RWPE2 (cell line): ENCODE results near the gene WDR89.

Source experiments
- ATAC-seq: fragments of 200-7000 bp; cut with Tn5 transposase; 3 replicates; pipeline ENCODE4 v1.9.1; 2021; ENCODE audit warnings: low read depth
- DNase-seq: peaks from one replicate; pipeline ENCODE4 v3.0.0-alpha.2; 2020; ENCODE audit warnings: low spot score
- H3K27ac ChIP-seq: fragments of 450-650 bp; 2 replicates; pipeline ENCODE4 v1.5.1; 2017; ENCODE audit warnings: mild to moderate bottlenecking; ENCODE audit not compliant: poor library complexity, severe bottlenecking
- H3K27me3 ChIP-seq: fragments of 250-450 bp; sonication (Bioruptor Pico); 2 replicates; pipeline ENCODE4 v1.5.1; 2021; ENCODE audit warnings: mild to moderate bottlenecking, moderate library complexity; ENCODE audit not compliant: insufficient read depth, poor library complexity, severe bottlenecking
- H3K36me3 ChIP-seq: fragments of 250-450 bp; sonication (Bioruptor Pico); 2 replicates; pipeline ENCODE4 v1.5.1; 2020; ENCODE audit warnings: low read depth, mild to moderate bottlenecking, moderate library complexity
- H3K4me1 ChIP-seq: fragments of 250-450 bp; sonication (Bioruptor Pico); 2 replicates; pipeline ENCODE4 v1.5.1; 2021; ENCODE audit warnings: mild to moderate bottlenecking, moderate library complexity; ENCODE audit not compliant: insufficient read depth, poor library complexity, severe bottlenecking
- H3K4me3 ChIP-seq: fragments of 250-450 bp; sonication (Bioruptor Pico); 2 replicates; pipeline ENCODE4 v1.5.1; 2021; ENCODE audit warnings: mild to moderate bottlenecking, moderate library complexity; ENCODE audit not compliant: severe bottlenecking
- H3K9me3 ChIP-seq: fragments of 250-450 bp; sonication (Bioruptor Pico); 2 replicates; pipeline ENCODE4 v1.5.1; 2021; ENCODE audit warnings: mild to moderate bottlenecking, moderate library complexity; ENCODE audit not compliant: severe bottlenecking
- TF ChIP-seq, protein P1 (sequence below): fragments of 450-650 bp; IDR thresholded peaks from one replicate; pipeline ENCODE4 v1.5.1; 2017; ENCODE audit warnings: mild to moderate bottlenecking, moderate library complexity; ENCODE audit not compliant: poor library complexity, severe bottlenecking

The WDR89 gene

DNA sequence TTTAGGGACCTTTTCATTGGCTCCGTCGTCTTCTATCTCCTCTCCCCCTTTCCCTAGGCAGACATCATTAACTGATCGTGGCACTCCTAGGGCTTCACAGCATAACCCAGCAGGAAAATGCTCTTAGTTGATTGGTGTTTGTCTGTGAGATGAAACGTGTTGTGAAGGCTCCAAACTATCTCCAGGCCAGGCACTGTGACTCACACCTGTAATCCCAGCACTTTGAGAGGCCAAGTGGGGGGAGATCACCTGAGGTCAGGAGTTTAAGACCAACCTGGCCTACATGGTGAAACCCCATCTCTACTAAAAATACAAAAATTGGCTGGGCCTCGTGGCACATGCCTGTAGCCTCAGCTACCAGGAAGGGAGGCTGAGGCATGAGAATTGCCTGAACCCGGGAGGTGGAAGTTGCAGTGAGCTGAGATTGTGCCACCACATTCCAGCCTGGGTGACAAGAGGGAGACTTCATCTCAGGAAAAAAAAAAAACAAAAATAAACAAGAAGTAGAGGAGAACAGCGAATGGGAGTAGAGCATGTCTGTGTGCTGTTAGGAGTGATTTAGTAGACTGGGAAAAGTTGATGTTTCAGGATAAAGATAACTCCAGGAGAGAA lies 32.3 kb upstream of the WDR89 start:
- TF ChIP-seq, protein P1, sequence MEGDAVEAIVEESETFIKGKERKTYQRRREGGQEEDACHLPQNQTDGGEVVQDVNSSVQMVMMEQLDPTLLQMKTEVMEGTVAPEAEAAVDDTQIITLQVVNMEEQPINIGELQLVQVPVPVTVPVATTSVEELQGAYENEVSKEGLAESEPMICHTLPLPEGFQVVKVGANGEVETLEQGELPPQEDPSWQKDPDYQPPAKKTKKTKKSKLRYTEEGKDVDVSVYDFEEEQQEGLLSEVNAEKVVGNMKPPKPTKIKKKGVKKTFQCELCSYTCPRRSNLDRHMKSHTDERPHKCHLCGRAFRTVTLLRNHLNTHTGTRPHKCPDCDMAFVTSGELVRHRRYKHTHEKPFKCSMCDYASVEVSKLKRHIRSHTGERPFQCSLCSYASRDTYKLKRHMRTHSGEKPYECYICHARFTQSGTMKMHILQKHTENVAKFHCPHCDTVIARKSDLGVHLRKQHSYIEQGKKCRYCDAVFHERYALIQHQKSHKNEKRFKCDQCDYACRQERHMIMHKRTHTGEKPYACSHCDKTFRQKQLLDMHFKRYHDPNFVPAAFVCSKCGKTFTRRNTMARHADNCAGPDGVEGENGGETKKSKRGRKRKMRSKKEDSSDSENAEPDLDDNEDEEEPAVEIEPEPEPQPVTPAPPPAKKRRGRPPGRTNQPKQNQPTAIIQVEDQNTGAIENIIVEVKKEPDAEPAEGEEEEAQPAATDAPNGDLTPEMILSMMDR: no peak
- DNase-seq (no peak), ATAC-seq (no peak)
- H3K36me3 ChIP-seq: peaks cover 12% of the 10 kb centered on the region; the same call in 1 of the 2 replicates
- no peak overlapping the region for H3K4me3 ChIP-seq
- H3K9me3 ChIP-seq: no peaks in the 10 kb centered on the region
- H3K4me1 ChIP-seq: peaks cover 20% of the 10 kb centered on the region
- H3K27me3 ChIP-seq: no peaks in the 10 kb centered on the region
- no peak overlapping the region for H3K27ac ChIP-seq

DNA sequence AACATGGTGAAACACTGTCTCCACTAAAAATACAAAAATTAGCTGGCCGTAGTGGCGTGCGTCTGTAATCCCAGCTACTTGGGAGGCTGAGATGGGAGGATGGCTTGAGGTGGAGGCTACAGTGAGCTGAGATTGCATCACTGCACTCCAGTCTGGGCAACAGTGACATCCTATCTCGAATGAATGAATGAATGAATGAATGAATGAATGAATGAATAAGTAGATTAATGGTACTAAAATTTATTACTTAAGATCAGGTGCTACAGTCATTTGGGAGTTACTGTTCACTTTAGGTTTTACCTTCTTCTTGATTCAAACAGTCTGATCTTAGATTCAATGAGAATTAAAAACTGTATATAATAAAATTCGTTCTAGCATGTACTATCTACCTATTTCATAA lies 31.6 kb upstream of the WDR89 start:
- H3K4me3 ChIP-seq: no peak overlapping the region
- ATAC-seq (no peak), DNase-seq (no peak)
- peaks cover 17% of the 10 kb centered on the region for H3K4me1 ChIP-seq
- TF ChIP-seq, protein P1: no peak
- no peak overlapping the region for H3K27ac ChIP-seq
- peaks cover 12% of the 10 kb centered on the region; the same call in 1 of the 2 replicates for H3K36me3 ChIP-seq
- no peaks in the 10 kb centered on the region for H3K9me3 ChIP-seq
- H3K27me3 ChIP-seq: no peaks in the 10 kb centered on the region

DNA sequence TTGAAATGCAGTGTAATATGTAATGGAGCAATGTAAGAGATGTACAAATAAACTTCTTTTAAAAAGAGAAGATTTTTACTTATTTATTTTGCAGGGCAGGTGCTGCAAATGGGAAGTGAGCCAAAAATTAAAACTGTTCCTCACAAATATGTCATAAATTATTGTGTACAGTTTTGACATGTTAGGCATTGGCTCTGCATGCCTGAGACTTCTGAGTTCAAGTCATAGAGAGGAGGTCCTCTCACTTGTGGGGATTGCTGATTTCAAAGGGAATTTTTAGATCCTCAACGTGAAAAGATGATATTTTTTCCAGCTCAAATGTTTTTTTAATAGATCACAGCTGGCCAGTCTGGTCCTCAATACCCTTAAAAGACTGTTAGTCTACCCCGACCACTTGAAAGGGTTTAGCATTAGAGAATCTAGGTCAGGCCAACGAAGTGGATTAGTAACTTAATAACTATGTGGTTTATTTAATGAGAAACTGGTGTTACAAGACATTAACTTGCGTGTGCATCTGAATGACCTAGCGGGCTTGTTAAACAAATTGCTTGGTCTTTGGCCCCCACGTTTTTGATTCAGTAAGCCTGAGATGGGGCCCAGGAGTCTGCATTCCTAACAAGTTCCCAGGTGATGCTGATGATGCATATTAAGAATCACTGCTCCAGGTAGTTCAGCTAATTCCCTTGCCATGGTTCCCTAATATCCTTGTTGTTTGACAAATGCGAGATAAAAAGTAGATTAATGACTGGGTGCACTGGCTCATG lies 30.9 kb upstream of the WDR89 start:
- Histone ChIP-seq H3K36me3 (peaks cover 12% of the 10 kb centered on the region; the same call in 1 of the 2 replicates), H3K9me3 (no peaks in the 10 kb centered on the region), H3K27me3 (no peaks in the 10 kb centered on the region), H3K4me3 (no peak overlapping the region), H3K27ac (no peak overlapping the region), H3K4me1 (peaks cover 13% of the 10 kb centered on the region)
- ATAC-seq (peak; percentile 44; the same call in 2 of the 3 replicates), DNase-seq (no peak)
- TF ChIP-seq, protein P1: no peak

DNA sequence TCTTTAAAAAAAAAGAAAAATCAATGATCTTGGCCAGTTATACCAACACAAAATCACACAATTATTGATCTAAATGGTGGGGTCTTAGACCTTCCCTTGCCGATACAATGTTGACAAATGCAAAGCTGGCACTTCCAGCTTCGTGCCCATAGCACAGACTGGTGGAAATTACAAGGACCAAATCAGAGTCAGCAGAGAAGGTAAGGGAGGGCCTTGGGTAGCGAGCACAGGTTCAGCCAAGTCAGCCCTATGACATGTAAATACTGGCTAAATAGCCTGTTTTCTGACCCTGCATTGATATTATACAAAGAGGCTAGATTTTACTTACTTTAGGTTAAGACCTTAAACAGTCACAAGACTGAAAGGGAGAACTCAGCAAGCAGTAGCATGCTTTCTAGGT lies 30.3 kb upstream of the WDR89 start:
- H3K4me3 ChIP-seq: no peak overlapping the region
- H3K27me3 ChIP-seq: no peaks in the 10 kb centered on the region
- H3K36me3 ChIP-seq: peaks cover 8% of the 10 kb centered on the region; the same call in 1 of the 2 replicates
- no peaks in the 10 kb centered on the region for H3K9me3 ChIP-seq
- ATAC-seq: peak; percentile 55
- DNase-seq: no peak
- no peak overlapping the region for H3K27ac ChIP-seq
- TF ChIP-seq, protein P1: no peak
- H3K4me1 ChIP-seq: peaks cover 7% of the 10 kb centered on the region

DNA sequence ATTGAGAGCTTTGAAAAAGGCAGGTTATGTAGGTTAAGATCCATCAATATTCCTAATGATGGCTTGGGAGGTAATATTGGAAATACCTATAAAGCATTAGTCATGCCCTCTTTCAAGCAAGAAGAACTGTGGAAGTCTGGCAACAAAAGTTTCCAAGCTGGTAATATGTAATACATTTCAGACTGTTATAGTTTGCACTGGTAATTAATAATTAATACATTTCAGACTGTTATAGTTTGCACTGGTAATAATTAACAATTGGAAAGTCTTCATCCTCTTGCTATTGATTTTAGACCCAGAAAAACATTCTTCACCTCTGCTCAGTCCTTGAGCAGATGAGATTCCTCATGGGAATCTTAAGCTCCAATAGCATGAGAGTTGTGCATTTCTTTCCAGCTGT lies 29.0 kb upstream of the WDR89 start:
- Histone ChIP-seq H3K4me1 (peaks cover 7% of the 10 kb centered on the region), H3K9me3 (no peaks in the 10 kb centered on the region), H3K27me3 (no peaks in the 10 kb centered on the region), H3K27ac (no peak overlapping the region), H3K36me3 (no peaks in the 10 kb centered on the region), H3K4me3 (no peak overlapping the region)
- TF ChIP-seq, protein P1: no peak
- DNase-seq: no peak
- ATAC-seq: no peak
